K562 (cell line): ENCODE measurements around the gene NFIC.

Experiments
- CTCF ChIP-seq, 3 experiments: IDR thresholded peaks in 2 of 3; conservative IDR thresholded peaks in 1 of 3; 2 replicates each; pipeline ENCODE4 v1.5.1; 2011 to 2012; ENCODE audit warnings: low read length in 3 of 3, mild to moderate bottlenecking in 3 of 3, control low read depth in 2 of 3, improper control_type of control experiment in 1 of 3, inconsistent platforms in 1 of 3, low read depth in 1 of 3, mixed read lengths in 1 of 3, moderate library complexity in 1 of 3; ENCODE audit not compliant: insufficient read depth in 2 of 3
- EP300 ChIP-seq: IDR thresholded peaks from 2 replicates; pipeline ENCODE4 v1.6.1; 2012; ENCODE audit warnings: low read length, improper control_type of control experiment
- FOS ChIP-seq: IDR thresholded peaks from 3 replicates; pipeline ENCODE4 v1.6.1; 2011; ENCODE audit not compliant: insufficient read length; ENCODE audit errors: extremely low read depth
- HDAC2 ChIP-seq: fragments of 450-650 bp; IDR thresholded peaks from 2 replicates; pipeline ENCODE4 v1.6.1; 2016; ENCODE audit warnings: mild to moderate bottlenecking
- KAT7 ChIP-seq: sonication (generic); formaldehyde crosslinking; IDR thresholded peaks from 2 replicates; pipeline ENCODE4 v1.8.0; 2022; ENCODE audit warnings: missing genetic modification reagents, mild to moderate bottlenecking, borderline replicate concordance
- POLR2A ChIP-seq: fragments of 450-650 bp; conservative IDR thresholded peaks from 2 replicates; pipeline ENCODE4 v1.6.1; 2016
- POLR2AphosphoS5 ChIP-seq: IDR thresholded peaks from 2 replicates; pipeline ENCODE4 v1.6.1; 2011; ENCODE audit warnings: mild to moderate bottlenecking, low read depth, low read length, moderate library complexity; ENCODE audit not compliant: control insufficient read depth, insufficient read depth
- PTTG1 ChIP-seq: fragments of 450-650 bp; IDR thresholded peaks from 2 replicates; pipeline ENCODE4 v1.6.1; 2016; ENCODE audit warnings: low read depth, mild to moderate bottlenecking, missing genetic modification characterization, missing compliant biosample characterization
- TSHZ1 ChIP-seq: fragments of 250-450 bp; sonication (Bioruptor Pico); IDR thresholded peaks from 2 replicates; pipeline ENCODE4 v1.4.0; 2020; ENCODE audit warnings: mild to moderate bottlenecking, moderate library complexity
- ZNF3 ChIP-seq: fragments of 250-450 bp; sonication (Bioruptor Pico); IDR thresholded peaks from 2 replicates; pipeline ENCODE4 v1.5.0; 2021; ENCODE audit warnings: mild to moderate bottlenecking, moderate library complexity
- ZNF395 ChIP-seq: fragments of 200-800 bp; sonication (Bioruptor generic); IDR thresholded peaks from 2 replicates; pipeline ENCODE4 v1.6.1; 2017; ENCODE audit warnings: missing genetic modification characterization, missing compliant biosample characterization
- ZNF551 ChIP-seq: fragments of 250-450 bp; sonication (Bioruptor Pico); IDR thresholded peaks from 2 replicates; pipeline ENCODE4 v1.5.0; 2021; ENCODE audit warnings: mild to moderate bottlenecking, moderate library complexity

- TF ChIP-seq EP300 = no peak
- TF ChIP-seq ZNF3 (CRISPR knock-in tag) = no peak
- TF ChIP-seq POLR2AphosphoS5 = no peak
- no peak for TF ChIP-seq FOS
- TF ChIP-seq ZNF551 (CRISPR knock-in tag) = no peak
- no peak for TF ChIP-seq ZNF395 (CRISPR knock-in tag)
- 0 out of 2 replicates have a peak, but pooled peaks have one; percentile 9 for TF ChIP-seq POLR2A
- TF ChIP-seq KAT7 (CRISPR knock-in tag) = no peak
- TF ChIP-seq TSHZ1 (CRISPR knock-in tag) = no peak
- no peak; the same call in 1 of the 2 replicates for TF ChIP-seq HDAC2
- no peak for TF ChIP-seq PTTG1 (tag)
- TF ChIP-seq CTCF (IDR thresholded peaks at IDR 0.05 in 2 of 3, conservative IDR thresholded peaks at IDR 0.05 in 1 of 3; ENCODE audit: insufficient read depth in 2 of 3, low read depth in 1 of 3, low read length in 3 of 3) = no peak
Observed at GRCh38 chr19:3370214-3370720, 3.9 kb downstream of the NFIC start.
